RWPE2 (cell line): ENCODE measurements around the gene MEF2C.

Experiments
- ATAC-seq: fragments of 200-7000 bp; cut with Tn5 transposase; 3 replicates; pipeline ENCODE4 v1.9.1; 2021; ENCODE audit warnings: low read depth
- DNase-seq: peaks from one replicate; pipeline ENCODE4 v3.0.0-alpha.2; 2020; ENCODE audit warnings: low spot score
- H3K27ac ChIP-seq: fragments of 450-650 bp; 2 replicates; pipeline ENCODE4 v1.5.1; 2017; ENCODE audit warnings: mild to moderate bottlenecking; ENCODE audit not compliant: poor library complexity, severe bottlenecking
- H3K27me3 ChIP-seq: fragments of 250-450 bp; sonication (Bioruptor Pico); 2 replicates; pipeline ENCODE4 v1.5.1; 2021; ENCODE audit warnings: mild to moderate bottlenecking, moderate library complexity; ENCODE audit not compliant: insufficient read depth, poor library complexity, severe bottlenecking
- H3K36me3 ChIP-seq: fragments of 250-450 bp; sonication (Bioruptor Pico); 2 replicates; pipeline ENCODE4 v1.5.1; 2020; ENCODE audit warnings: low read depth, mild to moderate bottlenecking, moderate library complexity
- H3K4me1 ChIP-seq: fragments of 250-450 bp; sonication (Bioruptor Pico); 2 replicates; pipeline ENCODE4 v1.5.1; 2021; ENCODE audit warnings: mild to moderate bottlenecking, moderate library complexity; ENCODE audit not compliant: insufficient read depth, poor library complexity, severe bottlenecking
- H3K4me3 ChIP-seq: fragments of 250-450 bp; sonication (Bioruptor Pico); 2 replicates; pipeline ENCODE4 v1.5.1; 2021; ENCODE audit warnings: mild to moderate bottlenecking, moderate library complexity; ENCODE audit not compliant: severe bottlenecking
- H3K9me3 ChIP-seq: fragments of 250-450 bp; sonication (Bioruptor Pico); 2 replicates; pipeline ENCODE4 v1.5.1; 2021; ENCODE audit warnings: mild to moderate bottlenecking, moderate library complexity; ENCODE audit not compliant: severe bottlenecking
- TF ChIP-seq, protein P1 (sequence below): fragments of 450-650 bp; IDR thresholded peaks from one replicate; pipeline ENCODE4 v1.5.1; 2017; ENCODE audit warnings: mild to moderate bottlenecking, moderate library complexity; ENCODE audit not compliant: poor library complexity, severe bottlenecking

MEF2C gene

DNA sequence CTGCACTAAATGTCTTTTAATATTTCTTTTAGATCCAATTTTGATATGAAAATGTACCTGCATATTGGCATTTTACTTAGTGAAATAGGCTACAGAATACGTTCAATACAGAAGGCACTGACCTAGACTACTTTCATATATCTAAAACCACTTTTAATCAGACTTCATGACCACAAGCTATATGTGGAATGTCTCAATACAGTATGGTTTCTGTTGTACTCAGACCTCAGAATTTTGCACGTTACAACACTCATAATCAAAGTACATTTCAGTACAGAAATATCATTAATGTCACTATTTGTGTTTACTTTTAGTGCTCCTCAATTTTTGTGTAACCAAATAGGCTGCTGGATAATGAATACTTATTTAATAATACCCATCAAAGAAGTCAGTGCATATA is 74.8 kb downstream of the MEF2C start:
- TF ChIP-seq, protein P1, sequence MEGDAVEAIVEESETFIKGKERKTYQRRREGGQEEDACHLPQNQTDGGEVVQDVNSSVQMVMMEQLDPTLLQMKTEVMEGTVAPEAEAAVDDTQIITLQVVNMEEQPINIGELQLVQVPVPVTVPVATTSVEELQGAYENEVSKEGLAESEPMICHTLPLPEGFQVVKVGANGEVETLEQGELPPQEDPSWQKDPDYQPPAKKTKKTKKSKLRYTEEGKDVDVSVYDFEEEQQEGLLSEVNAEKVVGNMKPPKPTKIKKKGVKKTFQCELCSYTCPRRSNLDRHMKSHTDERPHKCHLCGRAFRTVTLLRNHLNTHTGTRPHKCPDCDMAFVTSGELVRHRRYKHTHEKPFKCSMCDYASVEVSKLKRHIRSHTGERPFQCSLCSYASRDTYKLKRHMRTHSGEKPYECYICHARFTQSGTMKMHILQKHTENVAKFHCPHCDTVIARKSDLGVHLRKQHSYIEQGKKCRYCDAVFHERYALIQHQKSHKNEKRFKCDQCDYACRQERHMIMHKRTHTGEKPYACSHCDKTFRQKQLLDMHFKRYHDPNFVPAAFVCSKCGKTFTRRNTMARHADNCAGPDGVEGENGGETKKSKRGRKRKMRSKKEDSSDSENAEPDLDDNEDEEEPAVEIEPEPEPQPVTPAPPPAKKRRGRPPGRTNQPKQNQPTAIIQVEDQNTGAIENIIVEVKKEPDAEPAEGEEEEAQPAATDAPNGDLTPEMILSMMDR, result no peak
- H3K27me3 ChIP-seq, result peaks cover 3% of the 10 kb centered on the region
- DNase-seq (no peak), ATAC-seq (no peak)
- H3K27ac ChIP-seq, result no peak overlapping the region
- no peak overlapping the region for H3K4me3 ChIP-seq
- H3K4me1 ChIP-seq, result no peaks in the 10 kb centered on the region
- no peaks in the 10 kb centered on the region for H3K9me3 ChIP-seq
- H3K36me3 ChIP-seq, result no peaks in the 10 kb centered on the region

DNA sequence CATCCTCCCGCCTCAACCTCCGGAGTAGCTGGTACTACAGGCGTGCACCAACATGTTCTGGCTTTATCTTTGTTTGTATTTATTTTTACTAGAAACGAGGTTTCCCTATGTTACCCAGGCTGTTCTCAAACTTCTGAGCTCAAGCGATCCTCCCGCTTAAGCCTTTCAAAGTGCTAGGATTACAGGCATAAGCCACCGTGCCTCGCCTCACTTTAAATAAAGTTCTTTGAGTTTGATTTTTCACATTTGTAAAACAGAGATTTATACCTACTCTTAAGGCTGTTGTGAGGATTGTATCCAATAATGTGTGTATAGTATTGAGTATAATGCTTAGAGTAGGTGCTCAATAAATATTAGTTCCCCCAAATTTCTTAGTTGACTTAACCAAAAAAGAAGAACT is 75.7 kb downstream of the MEF2C start:
- ATAC-seq, result no peak
- H3K4me1 ChIP-seq, result no peaks in the 10 kb centered on the region
- no peak for DNase-seq
- no peak overlapping the region for H3K27ac ChIP-seq
- H3K36me3 ChIP-seq, result no peaks in the 10 kb centered on the region
- TF ChIP-seq, protein P1, result no peak
- H3K9me3 ChIP-seq, result no peaks in the 10 kb centered on the region
- H3K4me3 ChIP-seq, result no peak overlapping the region
- peaks cover 3% of the 10 kb centered on the region for H3K27me3 ChIP-seq

DNA sequence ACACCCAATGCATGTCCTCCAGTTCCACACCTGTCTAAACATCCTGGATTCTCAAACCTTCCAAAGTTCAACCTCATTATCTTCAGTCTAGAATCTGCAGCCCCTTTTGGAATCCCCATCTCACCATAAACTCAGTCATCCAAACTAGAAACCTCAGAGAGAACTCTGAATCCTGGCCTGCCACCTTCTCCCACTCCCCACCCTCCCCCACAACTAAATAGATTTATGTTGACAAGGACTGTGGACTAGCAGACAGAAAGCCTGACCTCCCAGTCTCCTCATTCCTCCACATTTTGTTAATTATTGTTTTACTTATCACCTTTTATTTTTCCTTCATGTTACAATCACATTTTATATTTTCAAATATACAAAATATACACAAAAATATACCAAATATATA is 76.6 kb downstream of the MEF2C start:
- no peak for ATAC-seq
- DNase-seq, result no peak
- TF ChIP-seq, protein P1, result no peak
- H3K4me1 ChIP-seq, result no peaks in the 10 kb centered on the region
- H3K36me3 ChIP-seq, result no peaks in the 10 kb centered on the region
- peaks cover 3% of the 10 kb centered on the region for H3K27me3 ChIP-seq
- no peak overlapping the region for H3K4me3 ChIP-seq
- H3K9me3 ChIP-seq, result no peaks in the 10 kb centered on the region
- no peak overlapping the region for H3K27ac ChIP-seq

DNA sequence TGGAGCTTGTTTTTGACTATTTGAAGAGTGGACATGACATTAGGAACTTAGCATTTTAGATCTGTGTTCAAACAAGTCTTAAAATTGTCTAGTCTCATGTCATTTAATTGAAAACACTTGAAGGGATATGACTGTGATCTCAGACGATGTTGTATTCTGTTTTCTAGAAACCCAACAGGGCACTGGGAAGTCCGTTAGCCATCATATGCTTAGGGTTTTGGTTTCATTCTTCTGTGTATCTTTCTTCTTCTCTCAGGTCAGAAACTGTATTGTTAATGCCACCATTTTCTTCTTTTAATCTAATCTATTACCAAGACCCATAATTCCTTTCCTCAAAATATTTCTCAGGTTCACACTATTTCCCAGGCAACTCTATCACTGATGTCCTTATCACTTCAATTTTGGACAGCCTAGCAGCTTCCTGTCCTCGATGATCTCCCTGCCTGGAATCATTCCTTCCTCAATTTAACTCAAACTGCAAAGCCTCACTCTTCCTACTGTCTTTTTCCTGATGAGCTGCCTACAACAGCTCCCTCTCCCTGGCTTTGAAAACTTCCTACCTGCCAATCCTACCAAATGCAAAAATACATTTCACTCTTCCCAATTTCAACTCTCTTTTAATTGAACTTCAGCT is 77.7 kb downstream of the MEF2C start:
- Histone ChIP-seq H3K9me3 (no peaks in the 10 kb centered on the region), H3K4me3 (no peak overlapping the region), H3K27me3 (peaks cover 3% of the 10 kb centered on the region), H3K4me1 (no peaks in the 10 kb centered on the region), H3K27ac (no peak overlapping the region), H3K36me3 (no peaks in the 10 kb centered on the region)
- ATAC-seq, result no peak
- no peak for DNase-seq
- TF ChIP-seq, protein P1, result no peak

DNA sequence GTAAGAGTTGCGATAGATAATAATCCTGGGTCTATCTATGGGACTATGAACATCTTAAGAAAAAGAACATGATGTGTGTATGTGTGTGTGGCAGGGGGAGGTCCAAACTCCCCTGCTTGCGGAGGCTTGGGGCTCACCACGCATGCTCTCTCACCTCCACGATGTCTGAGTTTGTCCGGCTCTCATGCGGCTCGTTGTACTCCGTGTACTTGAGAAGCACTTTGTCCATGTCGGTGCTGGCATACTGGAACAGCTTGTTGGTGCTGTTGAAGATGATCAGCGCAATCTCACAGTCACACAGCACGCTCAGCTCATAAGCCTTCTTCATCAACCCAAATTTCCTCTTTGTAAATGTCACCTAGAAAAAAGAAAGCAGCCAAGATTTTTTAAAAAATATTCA is 78.5 kb downstream of the MEF2C start:
- Histone ChIP-seq H3K4me1 (no peaks in the 10 kb centered on the region), H3K9me3 (no peaks in the 10 kb centered on the region), H3K27ac (no peak overlapping the region), H3K36me3 (no peaks in the 10 kb centered on the region), H3K4me3 (no peak overlapping the region), H3K27me3 (no peaks in the 10 kb centered on the region)
- DNase-seq (no peak), ATAC-seq (no peak)
- TF ChIP-seq, protein P1, result no peak
